COLO668 (cell line): ENCODE data around the gene RHEX.

Experiments
- DNase-seq: peaks from one replicate; lab custom pipeline; 2025; ENCODE audit not compliant: unreplicated experiment; lab: John Stamatoyannopoulos, UW

RHEX gene

DNA sequence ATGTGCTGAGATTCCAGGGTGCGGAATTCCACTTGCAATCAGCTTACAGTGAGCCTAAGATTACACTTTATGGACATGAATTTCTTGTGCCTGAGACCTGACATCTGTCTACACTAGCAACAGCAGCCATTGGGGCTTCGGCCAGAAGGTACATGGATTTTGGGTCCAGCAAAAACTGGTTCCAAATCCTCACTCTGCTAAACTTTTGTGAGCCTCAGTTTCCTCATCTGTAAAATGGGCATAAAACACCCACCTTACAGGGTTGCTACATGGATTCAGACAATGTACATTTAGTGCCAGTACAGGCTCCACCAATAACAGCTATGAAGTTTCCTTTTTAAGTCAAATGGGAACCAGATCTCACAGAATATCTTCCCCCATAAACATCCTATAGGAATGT is 30.8 kb downstream of the RHEX start:
- no peak for DNase-seq

GRCh38 chr1:206087091-206087490 is 34.1 kb downstream of the RHEX start:
- no peak for DNase-seq

DNA sequence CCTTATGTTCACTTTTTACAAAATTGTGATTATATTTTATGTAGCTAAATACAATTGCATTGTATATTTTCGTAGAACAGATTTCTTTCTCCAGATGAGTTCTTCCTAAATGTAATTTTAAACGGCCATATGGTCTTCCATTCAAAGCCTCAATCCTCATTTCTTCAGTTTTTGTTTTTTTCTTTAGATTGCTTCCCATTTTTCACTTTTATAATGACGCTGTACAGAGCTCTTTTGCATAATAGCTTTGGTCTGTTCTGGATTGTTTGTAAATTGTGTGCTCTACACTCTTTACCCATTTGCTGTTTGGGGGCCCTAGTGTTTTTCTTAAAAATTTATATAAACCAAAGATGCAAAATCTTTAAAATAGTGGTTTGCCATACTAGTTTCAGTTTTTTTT is 36.4 kb downstream of the RHEX start:
- no peak for DNase-seq

GRCh38 chr1:206094024-206094423 is 41.1 kb downstream of the RHEX start:
- DNase-seq, result no peak

DNA sequence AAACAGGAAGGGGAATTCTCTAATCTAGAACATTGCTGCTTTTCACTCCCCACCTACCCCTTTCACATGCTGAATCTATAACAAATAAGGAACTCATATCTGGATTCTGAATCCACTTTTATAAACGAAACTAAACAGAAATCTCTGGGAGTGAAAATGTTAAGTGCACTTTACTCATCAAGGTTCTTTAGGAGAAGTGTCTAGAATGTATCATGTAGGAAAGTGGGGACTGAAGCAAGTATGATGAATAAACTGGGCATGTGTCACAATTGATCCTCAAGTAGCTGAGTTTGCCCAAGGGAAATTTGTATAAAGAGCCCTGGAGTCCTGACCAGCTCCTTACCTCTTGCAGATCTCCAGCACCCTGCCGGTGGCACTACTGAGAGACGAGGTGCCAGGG is 44.4 kb downstream of the RHEX start:
- no peak for DNase-seq

DNA sequence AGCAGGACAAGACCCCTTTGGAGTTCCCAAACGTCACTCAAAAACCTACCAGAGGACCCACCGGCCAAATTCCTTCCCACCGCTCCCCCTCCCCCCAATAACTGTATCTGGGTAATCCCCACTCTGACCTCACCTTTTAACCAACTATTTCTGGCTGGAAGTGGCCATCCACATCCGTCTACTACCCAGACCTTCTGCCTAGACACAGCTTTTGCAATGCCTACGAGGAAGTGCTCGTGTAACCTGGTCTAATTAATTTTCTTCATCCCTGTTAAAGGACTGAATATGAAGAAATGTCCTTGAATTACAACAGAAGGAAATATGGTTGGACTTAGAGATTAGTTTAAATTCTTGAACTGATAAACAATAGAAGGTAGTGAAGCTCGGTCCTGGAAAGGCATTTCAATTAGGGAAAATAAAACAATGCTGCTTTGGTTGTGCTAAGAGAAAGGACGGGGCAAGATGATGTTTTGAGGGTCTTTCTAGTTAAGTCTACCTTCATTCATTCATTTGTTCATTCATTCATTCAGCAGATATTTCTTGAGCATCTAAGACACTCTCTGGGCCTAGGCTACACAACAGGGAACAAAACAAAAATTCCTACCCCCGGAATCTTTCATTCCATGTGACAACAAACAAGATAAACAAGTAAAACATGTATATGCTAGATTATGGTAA is 45.4 kb downstream of the RHEX start:
- DNase-seq, result no peak

DNA sequence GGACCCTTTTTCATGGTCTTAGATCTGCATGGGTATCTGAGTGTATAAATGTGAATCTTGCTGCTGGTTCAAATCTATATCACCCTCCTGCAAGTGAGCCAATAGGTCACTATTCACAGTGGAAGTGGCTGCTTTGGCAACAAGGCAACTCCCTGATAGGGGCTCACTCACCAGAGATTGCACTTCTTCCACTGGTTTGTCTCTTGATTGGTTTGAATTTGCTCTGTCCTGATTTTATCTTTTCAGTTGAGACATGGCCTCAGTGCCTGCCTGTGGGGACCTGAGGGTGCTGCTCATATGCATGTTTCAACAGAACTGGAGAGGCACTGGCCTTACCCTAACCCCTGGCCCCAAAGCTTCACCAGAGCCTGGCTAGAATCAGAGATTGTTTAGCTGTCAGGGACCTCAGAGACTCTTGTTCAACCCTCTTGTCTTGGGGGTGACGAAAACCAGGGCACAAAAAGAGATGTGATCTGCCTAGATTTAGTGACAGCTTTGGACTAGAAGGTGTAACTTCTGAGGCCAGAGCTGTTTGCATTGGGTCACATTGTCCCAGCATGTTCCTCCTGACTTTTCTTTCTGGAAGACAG is 47.3 kb downstream of the RHEX start:
- DNase-seq, result no peak

DNA sequence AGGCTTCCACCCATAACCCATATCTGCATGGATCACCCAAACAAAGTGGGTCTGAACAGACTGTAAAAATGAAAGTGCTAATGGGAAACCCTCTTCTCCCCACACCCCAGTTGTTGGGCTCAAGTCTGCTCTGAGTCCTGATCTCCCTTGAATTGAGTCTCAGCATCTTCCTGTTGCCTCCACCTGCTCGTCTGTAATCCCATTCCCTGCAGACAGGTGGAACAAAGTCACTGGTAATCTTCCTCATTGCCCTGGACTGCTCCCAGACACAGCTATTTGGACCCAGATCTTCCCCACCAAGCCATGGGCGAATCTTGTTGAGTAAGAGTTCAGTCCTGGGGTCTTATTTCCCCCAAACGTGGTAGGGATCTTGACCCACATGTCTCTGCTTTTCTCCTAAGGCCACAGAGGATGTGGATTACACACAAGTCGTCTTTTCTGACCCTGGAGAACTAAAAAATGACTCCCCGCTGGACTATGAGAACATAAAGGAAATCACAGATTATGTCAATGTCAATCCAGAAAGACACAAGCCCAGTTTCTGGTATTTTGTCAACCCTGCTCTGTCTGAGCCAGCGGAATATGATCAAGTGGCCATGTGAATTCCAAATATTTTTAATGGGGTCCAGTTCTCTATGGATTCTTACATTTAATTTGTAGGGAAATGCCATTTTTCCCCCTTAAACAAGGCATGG is 48.5 kb downstream of the RHEX start:
- DNase-seq, result no peak

DNA sequence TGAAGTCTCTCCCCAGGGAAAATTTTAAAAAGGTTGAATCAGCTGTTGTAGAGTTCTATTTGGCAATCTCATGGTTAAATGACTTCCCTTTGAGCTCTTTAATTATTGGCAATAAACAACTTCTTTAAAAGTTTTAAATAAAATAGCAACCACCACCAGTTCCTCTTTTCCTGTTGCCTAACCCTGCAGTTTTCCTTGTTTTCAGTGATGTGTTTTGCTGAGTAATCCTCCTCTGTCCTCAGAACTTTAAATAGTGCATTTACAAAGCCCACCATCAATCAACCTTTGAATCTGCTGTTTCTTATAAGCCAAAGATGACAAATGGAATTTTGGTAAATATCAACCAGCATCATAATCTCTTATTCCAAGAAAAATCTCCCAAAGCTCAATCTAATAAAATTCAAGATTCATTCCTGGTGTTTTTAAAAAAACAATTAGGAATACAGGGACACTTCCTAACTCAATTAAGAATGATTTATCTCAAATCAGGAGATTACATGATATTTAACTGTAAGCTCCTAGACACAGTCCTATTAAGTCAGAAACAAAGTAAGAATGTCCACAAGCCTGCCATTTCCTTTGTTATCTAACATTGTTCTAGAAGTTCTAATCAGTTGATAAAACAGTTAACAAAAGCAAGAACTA is 49.4 kb downstream of the RHEX start:
- DNase-seq, result no peak

DNA sequence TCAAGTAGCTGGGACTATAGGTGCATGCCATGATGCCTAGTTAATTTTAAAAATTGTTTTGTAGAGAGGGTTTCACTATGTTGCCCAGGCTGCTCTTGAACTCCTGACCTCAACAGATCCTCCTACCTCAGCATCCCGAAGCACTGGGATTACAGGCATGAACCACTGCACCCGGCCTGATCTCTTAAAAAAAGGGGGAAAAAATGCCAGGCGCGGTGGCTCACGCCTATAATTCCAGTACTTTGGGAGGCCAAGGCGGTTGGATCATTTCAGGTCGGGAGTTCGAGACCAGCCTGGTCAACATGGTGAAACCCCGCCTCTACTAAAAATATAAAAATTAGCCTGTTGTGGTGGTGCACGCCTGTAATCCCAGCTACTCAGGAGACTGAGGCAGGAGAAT is 51.0 kb downstream of the RHEX start:
- no peak for DNase-seq

GRCh38 chr1:206105464-206105995 is 52.6 kb downstream of the RHEX start:
- no peak for DNase-seq

- DNase-seq, result peak; percentile 78
Observed at GRCh38 chr1:206106328-206107167, 53.6 kb downstream of the RHEX start.

- no peak for DNase-seq
Observed at GRCh38 chr1:206107168-206107544, 54.2 kb downstream of the RHEX start.

- no peak for DNase-seq
Observed at GRCh38 chr1:206108635-206109034, 55.7 kb downstream of the RHEX start.

DNA sequence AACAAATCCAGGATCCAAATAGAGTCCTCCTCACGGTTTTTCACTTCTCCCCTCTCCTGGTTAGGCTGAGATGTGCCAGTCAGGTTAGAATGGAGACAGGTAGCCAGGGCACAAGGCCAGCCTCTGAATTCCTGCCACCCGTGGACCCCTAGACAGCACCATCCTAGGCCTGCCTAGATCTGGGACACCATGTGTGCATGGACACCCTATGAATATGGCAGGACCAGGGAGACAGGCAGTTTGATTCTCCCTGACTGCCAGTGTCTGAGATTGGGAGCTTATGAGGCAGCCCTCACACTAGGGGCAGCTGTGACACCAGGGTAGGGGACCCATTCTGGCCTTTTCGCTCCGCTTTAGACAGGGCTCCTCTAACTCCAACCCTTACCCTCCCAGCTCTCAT is 56.7 kb downstream of the RHEX start:
- no peak for DNase-seq

DNA sequence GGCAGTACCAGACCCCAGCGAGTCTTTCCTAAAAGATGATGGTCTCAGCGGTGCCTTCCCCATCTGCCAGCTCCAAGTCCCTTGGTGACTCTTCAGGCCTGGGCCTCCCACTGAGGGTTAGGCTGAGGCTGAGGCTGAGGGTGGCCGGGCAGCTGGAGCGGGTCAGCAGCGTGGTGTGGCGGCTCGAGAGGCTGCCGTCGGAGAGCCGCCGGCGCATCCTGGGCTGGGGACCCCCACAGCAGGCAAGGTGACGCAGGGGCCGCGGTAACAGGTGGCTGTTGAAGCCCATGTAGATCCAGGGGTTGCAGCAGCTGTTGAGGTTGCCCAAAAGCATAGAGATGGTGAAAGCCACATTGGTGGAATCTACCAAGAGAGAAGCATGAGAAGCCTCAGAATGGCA is 57.2 kb downstream of the RHEX start:
- no peak for DNase-seq

DNA sequence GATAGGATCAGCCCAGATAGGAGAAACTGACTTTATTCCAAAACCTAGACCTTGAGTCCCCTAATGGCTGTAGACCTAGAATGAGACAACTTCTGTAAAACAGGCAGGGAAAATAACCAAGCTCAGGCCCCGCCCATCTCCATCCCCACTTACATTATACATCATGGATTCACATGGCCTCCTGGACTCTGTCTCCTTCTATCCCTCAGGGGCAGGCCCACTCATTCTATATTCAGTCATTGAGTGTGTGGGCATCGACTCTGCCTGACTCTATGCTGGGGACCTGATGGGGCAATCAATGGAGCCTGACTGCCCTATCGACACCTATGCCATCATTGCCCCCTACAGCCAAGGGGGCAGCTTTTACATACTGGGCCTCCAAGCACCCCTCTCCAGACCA is 57.8 kb downstream of the RHEX start:
- DNase-seq, result no peak

DNA sequence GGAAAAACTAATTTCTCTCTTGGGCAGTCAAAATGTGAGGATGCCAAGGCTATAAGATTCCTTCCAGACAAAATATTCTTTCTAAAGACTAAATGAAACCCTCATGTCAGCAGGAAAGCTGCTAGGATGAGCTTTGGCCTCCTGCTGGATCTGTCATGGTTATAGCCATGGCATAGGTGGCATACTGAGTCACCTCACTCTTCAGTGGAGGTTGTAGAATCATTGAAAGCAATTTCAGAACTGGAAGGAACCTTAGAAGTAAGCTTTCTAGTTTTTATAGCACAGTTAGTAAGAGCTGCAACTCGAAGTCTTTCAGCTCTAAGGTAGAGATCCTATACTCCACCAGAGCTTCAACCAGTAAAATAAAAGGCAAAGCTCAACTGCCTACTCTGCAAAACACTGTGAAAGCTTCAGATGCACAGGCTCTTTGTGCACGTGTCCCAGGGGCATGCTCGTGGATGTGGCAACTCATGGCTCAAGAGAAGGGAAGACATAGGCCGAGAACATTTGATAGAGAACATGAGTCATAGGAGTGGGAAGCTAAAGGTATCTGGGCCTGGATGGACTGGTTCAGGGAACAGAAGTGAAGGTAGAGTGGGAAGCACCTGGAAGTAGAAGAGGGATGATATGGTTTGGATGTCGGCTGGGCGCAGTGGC is 58.4 kb downstream of the RHEX start:
- DNase-seq, result no peak

- peak; percentile 78 for DNase-seq
Observed at GRCh38 chr1:206112600-206113301, 59.8 kb downstream of the RHEX start.
